Fibroblast of mammary gland (primary cell): ENCODE results near the gene SH3GL3.

Experiments used
- DNase-seq: peaks from one replicate; pipeline ENCODE4 v3.0.0-alpha.2; 2010; ENCODE audit warnings: low read depth
- H3K4me3 ChIP-seq: 2 replicates; pipeline ENCODE4 v1.5.1; 2011; ENCODE audit warnings: low read depth, mild to moderate bottlenecking, low read length, moderate library complexity; ENCODE audit not compliant: control insufficient read depth
- TF ChIP-seq, protein P1 (sequence below): conservative IDR thresholded peaks from 2 replicates; pipeline ENCODE4 v1.5.1; 2011; ENCODE audit warnings: low read depth, low read length, inconsistent platforms; ENCODE audit not compliant: control insufficient read depth, insufficient read depth

SH3GL3 gene

GRCh38 chr15:83474578-83474977 is 27.4 kb downstream of the SH3GL3 start:
- H3K4me3 ChIP-seq: no peak overlapping the region
- DNase-seq: no peak
- TF ChIP-seq, protein P1, sequence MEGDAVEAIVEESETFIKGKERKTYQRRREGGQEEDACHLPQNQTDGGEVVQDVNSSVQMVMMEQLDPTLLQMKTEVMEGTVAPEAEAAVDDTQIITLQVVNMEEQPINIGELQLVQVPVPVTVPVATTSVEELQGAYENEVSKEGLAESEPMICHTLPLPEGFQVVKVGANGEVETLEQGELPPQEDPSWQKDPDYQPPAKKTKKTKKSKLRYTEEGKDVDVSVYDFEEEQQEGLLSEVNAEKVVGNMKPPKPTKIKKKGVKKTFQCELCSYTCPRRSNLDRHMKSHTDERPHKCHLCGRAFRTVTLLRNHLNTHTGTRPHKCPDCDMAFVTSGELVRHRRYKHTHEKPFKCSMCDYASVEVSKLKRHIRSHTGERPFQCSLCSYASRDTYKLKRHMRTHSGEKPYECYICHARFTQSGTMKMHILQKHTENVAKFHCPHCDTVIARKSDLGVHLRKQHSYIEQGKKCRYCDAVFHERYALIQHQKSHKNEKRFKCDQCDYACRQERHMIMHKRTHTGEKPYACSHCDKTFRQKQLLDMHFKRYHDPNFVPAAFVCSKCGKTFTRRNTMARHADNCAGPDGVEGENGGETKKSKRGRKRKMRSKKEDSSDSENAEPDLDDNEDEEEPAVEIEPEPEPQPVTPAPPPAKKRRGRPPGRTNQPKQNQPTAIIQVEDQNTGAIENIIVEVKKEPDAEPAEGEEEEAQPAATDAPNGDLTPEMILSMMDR: no peak

DNA sequence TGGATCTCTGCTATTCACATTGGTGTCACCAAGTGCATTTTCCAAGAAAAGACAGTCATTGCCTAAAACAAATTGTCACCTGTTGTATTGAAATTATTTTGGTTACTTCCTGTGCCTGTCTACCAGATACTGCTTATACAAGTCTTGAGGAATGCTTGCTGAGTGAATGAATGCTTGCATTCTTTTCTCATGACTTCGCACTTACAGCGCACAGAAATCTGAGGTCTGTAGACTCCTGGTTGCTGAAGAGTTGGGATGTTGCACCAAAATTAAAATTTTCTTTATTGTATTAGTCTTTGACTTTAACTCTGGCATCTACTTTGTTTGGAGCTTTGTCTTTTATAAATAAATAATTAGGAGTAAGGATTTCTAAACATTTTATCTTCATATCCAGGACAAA is 28.4 kb downstream of the SH3GL3 start:
- no peak overlapping the region for H3K4me3 ChIP-seq
- TF ChIP-seq, protein P1: no peak
- peak; percentile 8 for DNase-seq

DNA sequence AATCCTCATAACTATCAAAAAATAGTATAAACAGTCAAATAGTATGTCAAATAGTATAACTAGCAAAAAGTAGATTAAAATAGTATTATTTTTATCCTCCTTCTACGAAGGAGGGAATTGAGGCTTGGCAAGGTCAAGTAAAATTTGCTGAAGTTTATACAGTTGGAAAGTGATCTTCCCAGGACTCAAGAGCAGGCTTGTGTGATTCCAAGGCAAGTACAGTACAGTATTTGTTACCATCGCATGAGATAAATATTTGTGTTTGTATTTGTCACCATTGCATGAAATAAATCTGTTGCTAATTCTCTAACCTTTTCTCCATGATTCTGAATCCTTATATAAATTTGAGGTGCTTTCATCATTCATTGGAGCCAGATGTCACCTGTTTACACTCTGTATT is 28.9 kb downstream of the SH3GL3 start:
- no peak overlapping the region for H3K4me3 ChIP-seq
- DNase-seq: no peak
- TF ChIP-seq, protein P1: no peak

- H3K4me3 ChIP-seq: no peak overlapping the region
- DNase-seq: no peak
- TF ChIP-seq, protein P1: no peak
Observed at GRCh38 chr15:83476708-83477107, 29.6 kb downstream of the SH3GL3 start.

DNA sequence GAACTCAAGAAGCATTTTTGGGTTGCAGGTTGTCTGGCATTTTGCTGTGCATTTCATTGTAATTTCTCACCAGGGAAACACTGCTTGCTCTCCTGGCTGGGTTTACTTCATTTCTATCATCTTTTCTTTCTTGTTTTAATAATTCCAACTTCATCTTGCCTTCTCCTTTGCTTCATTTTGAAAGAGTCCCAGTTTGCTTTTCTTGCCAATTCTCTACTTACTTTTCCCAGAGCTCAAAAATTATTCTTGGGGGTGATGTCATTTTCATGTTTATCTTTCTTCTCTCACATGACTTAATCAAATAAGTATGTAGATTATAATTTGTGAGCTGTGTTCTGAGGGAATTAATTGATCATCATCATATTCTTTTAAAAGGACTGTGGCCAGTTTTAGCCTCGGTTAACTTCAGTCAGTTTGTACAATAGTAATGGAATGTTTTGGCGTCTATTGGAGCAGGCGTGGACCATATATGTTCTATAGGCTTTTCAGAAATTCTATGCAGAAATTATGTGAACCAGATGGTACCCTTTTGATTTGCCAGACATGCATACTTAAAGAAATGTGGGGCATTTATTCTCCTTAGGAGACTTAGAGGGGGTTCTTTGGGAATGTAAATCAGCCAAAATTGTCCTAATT is 30.1 kb downstream of the SH3GL3 start:
- TF ChIP-seq, protein P1: no peak
- DNase-seq: no peak
- H3K4me3 ChIP-seq: no peak overlapping the region

DNA sequence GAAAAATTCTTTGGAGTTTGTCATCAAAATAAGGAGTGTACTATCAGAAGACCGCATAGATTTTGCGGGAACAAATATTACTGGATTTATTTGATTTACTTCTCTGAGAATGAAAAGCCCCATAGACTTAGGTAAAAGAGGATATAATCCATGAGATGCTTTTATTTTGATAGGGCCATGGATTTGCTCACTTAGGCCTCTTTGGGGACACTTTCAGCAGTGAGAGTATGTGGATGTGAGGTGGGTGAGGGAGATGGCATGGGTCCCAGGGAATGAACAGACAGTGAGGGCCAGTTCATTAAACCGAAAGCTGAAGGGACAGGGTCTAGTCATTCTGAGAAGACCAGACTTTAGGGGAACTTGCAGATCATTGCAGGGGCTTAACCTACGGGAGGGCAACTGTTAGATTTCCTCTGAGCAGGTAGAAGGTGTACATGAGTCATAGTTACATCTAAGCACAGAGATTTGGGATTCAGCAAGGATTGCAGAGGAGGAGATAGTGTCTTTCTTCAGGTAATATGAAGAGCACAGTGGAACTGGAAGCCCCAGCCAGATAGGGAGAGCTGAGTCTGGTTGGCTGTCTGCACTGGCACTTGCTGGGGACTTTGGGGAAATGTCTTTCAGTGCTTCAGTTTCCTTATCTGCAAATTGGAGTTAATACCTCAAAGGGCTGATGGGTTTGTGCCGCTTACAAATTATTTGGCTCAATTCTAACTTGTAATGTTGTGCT is 30.8 kb downstream of the SH3GL3 start:
- TF ChIP-seq, protein P1: no peak
- no peak overlapping the region for H3K4me3 ChIP-seq

More for the DNA sequence above, 30.8 kb downstream of the SH3GL3 start:
- no peak for DNase-seq
